T-helper 17 cell (primary cell): Measurements from ENCODE around the gene PLXNA2. TPM values are rescaled to one million over a fixed set of nuclear protein-coding genes. Genes with fewer than 3 reads are reported as not detected.

Experiments
- ATAC-seq: fragments of 150-1000 bp; cut with Tn5 transposase; 2 replicates; pipeline ENCODE4 v1.10.0; 2021; ENCODE audit warnings: mild to moderate bottlenecking, moderate library complexity
- DNase-seq, 3 donors: peaks; one replicate each; pipeline versions ENCODE4 v3.0.0 to v3.0.0-alpha.2; 2020 to 2021
- H3K9me3 ChIP-seq: one replicate; pipeline ENCODE4 v1.7.0; 2013; ENCODE audit warnings: low read length, mild to moderate bottlenecking; ENCODE audit not compliant: control insufficient read depth, poor library complexity, severe bottlenecking
- H3K27ac Mint-ChIP-seq: one replicate; pipeline ENCODE4 v1.8.0; 2022; ENCODE audit warnings: mild to moderate bottlenecking, moderate library complexity, mixed read lengths
- H3K27me3 Mint-ChIP-seq: one replicate; pipeline ENCODE4 v1.8.0; 2022; ENCODE audit warnings: mixed read lengths
- H3K36me3 Mint-ChIP-seq: one replicate; pipeline ENCODE4 v1.8.0; 2022; ENCODE audit warnings: low read depth, mixed read lengths
- H3K4me1 Mint-ChIP-seq: one replicate; pipeline ENCODE4 v1.8.0; 2022; ENCODE audit warnings: mild to moderate bottlenecking, mixed read lengths
- H3K4me3 Mint-ChIP-seq: one replicate; pipeline ENCODE4 v1.8.0; 2022; ENCODE audit warnings: mild to moderate bottlenecking, moderate library complexity, mixed read lengths
- total RNA-seq, 4 donors: library from RNA in 2 of 4; stranded (reverse) in 2 of 4; gene quantifications; one replicate each; pipeline ENCODE4 v1.2.3 and lab custom pipeline; 2022 to 2026

Gene PLXNA2
- total RNA-seq, 2 donors from 2014 or later = 1.0 to 2.2 TPM

DNA sequence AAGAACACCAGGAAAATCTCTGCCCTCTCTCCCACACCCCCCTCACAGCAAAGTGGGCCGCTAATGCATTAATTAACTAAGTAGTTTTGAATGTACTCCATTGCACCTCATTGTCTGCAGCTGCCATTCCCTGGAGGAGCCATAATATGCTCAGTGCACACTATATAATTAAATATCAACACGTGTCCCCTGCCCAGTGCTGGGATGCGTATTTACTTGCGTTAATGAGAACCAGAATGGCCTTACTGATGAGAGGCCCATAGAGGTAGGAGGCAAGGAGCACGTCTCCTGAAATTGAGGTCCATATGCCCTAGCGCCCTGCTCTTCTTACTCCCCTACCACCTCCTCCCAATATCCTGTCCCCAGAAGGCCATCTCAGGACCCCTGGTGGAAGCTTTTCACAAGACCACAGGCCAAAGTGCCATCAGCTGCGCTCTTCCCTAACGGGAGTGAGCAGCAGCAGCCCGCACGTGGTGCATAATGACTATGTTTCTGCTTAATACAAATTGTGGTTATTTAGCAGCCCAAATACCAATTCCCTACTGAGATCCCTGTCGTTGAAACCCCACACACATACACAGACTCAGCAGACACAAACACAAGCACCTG is 76.8 kb downstream of the PLXNA2 start:
- peaks cover 5% of the 10 kb centered on the region for H3K4me1 Mint-ChIP-seq
- DNase-seq (no peak), ATAC-seq (no peak)
- no peak overlapping the region for H3K4me3 Mint-ChIP-seq
- peaks cover 89% of the 10 kb centered on the region for H3K27me3 Mint-ChIP-seq
- H3K9me3 ChIP-seq = no peaks in the 10 kb centered on the region
- H3K36me3 Mint-ChIP-seq = peaks cover 11% of the 10 kb centered on the region
- H3K27ac Mint-ChIP-seq = no peak overlapping the region

DNA sequence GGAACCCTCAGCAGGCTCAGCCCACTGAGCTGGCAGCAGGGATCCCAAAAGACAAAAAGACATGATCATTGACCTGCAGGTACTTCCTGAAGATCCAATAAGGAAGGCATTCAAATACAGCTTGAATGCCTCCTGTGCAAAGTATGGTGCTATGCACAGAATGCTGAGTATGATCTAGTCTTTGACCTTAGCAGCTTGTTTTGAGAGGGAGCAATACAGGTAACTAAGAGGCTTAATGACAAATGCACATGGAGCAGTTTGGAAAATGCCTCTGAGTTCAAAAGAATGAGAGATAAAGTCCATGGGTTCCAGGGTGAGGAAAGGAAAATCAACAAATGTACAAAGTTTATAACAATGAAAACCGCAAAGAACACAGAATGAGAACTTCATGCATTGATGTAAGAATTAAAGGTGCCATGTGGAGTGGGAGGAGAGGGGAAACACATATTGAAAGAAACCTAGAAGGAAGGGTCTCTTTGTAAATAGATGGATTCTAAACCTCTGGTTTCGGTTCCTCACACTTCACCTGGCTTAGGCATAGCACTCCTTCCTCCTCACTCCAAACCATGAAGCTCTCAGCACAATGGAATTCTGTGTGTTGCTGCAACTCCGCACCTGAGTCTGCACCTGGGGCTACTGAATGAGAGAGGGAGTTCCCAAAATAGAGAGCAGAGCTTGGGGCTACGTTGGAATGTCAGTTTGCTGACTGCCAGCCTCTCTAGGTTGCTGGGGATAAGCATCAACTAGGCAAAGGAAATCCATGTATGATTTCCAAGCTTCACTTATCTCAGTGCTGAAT is 77.6 kb downstream of the PLXNA2 start:
- Mint-ChIP-seq H3K4me1 (peaks cover 5% of the 10 kb centered on the region), H3K4me3 (no peak overlapping the region), H3K36me3 (peaks cover 11% of the 10 kb centered on the region), H3K27ac (no peak overlapping the region), H3K27me3 (peaks cover 90% of the 10 kb centered on the region)
- DNase-seq = no peak
- H3K9me3 ChIP-seq = no peaks in the 10 kb centered on the region
- no peak for ATAC-seq

DNA sequence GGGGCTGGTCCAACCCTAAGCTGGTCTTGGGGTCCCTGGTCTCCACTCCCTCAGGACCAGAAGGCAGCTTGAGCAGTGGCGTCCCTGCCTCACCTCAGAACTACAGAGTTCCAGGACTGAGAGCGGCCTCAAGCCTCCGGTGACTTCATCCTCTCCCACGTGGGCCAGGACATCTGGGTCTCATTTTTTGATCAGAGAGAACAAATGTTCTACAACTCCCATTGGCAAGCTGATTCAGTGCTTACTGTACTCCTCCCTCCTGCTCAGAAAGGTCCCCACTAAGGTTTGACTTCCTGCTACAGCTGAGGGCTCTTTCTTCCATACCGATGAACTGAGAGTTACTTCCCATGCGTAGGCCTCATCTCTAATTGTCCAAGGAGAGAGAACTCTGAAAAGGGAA is 78.5 kb downstream of the PLXNA2 start:
- ATAC-seq (no peak), DNase-seq (no peak)
- no peak overlapping the region for H3K4me3 Mint-ChIP-seq
- H3K36me3 Mint-ChIP-seq = peaks cover 11% of the 10 kb centered on the region
- peak overlapping the region; percentile 34 for H3K27ac Mint-ChIP-seq
- H3K4me1 Mint-ChIP-seq = peaks cover 5% of the 10 kb centered on the region
- H3K27me3 Mint-ChIP-seq = peaks cover 90% of the 10 kb centered on the region
- no peaks in the 10 kb centered on the region for H3K9me3 ChIP-seq

DNA sequence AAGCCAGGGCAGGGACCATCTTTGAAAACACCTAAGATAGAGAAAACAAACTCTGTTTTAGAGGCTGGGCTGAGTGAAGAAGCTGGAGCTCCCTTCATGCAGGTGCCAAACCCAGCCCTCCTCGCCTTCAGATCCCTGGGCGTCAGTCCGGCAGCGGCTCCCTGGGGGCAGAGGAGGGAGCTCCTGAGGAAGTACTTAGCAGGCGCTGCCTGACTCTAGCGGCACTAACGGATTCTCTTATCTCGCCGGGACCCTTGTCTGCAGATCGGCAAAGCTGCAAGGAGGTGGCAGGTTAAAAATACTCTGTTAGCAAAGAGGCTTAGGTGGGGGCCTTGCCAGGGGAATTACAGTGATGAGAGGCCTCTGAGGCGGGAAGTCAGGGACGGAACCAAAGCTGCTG is 79.6 kb downstream of the PLXNA2 start:
- H3K9me3 ChIP-seq = no peaks in the 10 kb centered on the region
- Mint-ChIP-seq H3K36me3 (peaks cover 11% of the 10 kb centered on the region), H3K27ac (no peak overlapping the region), H3K4me3 (no peak overlapping the region), H3K27me3 (peaks cover 88% of the 10 kb centered on the region), H3K4me1 (peaks cover 5% of the 10 kb centered on the region)
- ATAC-seq (no peak), DNase-seq (no peak)

DNA sequence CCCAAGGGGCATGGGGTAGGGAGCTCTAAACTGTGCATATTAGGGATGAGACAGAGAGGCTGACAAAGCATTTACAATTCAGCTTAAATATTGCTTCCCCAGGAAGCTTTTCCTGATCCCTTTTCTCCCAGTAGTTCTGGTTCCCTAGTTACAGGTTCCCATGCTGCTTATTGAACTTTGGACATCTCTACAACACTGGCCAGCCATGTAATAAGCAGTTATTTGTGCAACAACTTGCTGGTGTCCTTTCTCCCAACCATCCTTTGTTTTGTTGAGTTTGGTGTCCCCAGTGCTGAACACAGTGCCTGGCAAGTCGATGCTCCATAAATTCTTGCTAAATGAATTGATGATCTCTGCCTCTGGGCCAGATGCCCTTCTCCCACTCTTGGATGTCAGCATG is 80.6 kb downstream of the PLXNA2 start:
- Mint-ChIP-seq H3K4me1 (peaks cover 5% of the 10 kb centered on the region), H3K27ac (no peak overlapping the region), H3K36me3 (peaks cover 11% of the 10 kb centered on the region), H3K4me3 (no peak overlapping the region), H3K27me3 (peaks cover 85% of the 10 kb centered on the region)
- ATAC-seq (no peak), DNase-seq (no peak)
- H3K9me3 ChIP-seq = no peaks in the 10 kb centered on the region

DNA sequence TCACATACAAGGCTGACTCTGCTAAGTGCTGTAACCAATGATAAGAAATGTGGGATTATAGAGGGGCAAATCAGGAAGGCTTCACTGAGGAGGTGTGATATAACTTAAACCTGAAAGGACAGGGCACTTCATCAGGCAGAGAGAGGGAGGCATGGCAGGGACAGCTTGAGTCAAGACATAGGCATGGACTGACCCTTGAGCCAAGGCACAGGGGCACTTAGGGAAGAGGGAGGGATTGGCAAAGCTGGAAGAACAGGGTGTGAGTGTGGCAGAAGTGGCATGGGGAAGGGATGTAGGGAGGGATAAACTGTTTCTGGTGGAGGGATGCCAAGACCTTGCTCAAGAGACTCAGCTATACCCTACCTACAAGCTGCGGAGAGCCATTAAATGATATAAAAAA is 81.3 kb downstream of the PLXNA2 start:
- no peak for DNase-seq
- peaks cover 11% of the 10 kb centered on the region for H3K36me3 Mint-ChIP-seq
- no peaks in the 10 kb centered on the region for H3K9me3 ChIP-seq
- H3K4me1 Mint-ChIP-seq = peaks cover 5% of the 10 kb centered on the region
- no peak for ATAC-seq
- H3K27me3 Mint-ChIP-seq = peaks cover 91% of the 10 kb centered on the region
- H3K27ac Mint-ChIP-seq = no peak overlapping the region
- no peak overlapping the region for H3K4me3 Mint-ChIP-seq

DNA sequence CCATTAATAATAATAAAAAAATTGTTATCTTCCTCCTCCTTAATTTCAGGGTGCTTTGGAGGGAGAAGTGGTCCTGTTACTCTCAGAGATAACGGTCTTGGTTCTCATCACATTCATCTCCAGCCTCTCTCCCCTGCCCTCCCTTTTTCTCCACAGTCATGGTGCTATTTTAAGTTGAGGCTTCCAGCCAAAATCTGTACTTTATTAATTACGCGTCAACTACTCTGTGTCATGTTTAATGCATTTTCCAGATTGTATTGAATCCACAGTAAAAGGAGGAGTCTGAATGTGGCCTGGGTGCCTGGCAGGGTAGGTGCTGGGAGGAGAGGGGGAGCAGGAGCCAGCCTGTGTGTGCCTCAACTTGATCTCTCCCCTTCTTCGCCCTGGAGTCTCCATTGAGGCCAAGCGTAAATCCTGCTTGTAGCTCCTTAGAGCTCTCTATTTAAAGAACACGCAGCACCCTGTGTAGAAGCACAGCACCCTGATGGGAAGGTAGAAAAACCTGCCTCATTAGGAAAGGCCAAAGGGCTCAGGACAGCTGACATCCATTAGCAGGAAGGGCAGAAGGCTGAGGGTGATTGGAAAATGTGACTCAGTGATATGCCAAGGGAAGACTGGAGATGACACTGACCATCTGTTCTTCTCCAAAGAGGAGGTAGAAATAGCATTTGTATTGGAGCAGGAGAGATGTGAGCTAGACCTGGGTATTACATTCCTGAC is 82.4 kb downstream of the PLXNA2 start:
- no peak for ATAC-seq
- H3K36me3 Mint-ChIP-seq = peaks cover 11% of the 10 kb centered on the region
- DNase-seq = no peak
- H3K9me3 ChIP-seq = no peaks in the 10 kb centered on the region
- peaks cover 89% of the 10 kb centered on the region for H3K27me3 Mint-ChIP-seq
- no peak overlapping the region for H3K4me3 Mint-ChIP-seq
- H3K4me1 Mint-ChIP-seq = peaks cover 5% of the 10 kb centered on the region
- no peak overlapping the region for H3K27ac Mint-ChIP-seq

DNA sequence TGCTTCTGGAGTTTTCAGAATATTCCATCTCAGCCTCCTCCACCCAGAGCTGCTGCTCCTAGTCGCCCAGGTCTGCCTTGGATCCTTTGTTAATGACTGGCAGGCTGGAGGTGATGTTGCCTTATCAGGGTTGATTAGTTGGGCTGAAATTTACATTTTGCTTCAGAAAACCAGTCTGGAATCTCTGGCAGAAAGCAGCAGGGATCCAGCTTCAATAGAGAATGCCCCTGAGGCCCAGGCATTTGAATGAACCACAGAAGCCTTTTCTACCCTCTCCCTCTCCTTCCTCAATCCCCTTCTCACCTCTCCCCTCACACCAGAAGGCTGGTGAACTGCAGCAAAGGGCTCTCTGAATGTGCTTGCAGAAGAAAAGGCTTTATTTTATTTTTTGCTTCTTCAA is 83.2 kb downstream of the PLXNA2 start:
- H3K9me3 ChIP-seq = no peaks in the 10 kb centered on the region
- Mint-ChIP-seq H3K36me3 (peaks cover 9% of the 10 kb centered on the region), H3K4me1 (peaks cover 5% of the 10 kb centered on the region), H3K27me3 (peaks cover 81% of the 10 kb centered on the region), H3K27ac (no peak overlapping the region), H3K4me3 (no peak overlapping the region)
- ATAC-seq (no peak), DNase-seq (no peak)

DNA sequence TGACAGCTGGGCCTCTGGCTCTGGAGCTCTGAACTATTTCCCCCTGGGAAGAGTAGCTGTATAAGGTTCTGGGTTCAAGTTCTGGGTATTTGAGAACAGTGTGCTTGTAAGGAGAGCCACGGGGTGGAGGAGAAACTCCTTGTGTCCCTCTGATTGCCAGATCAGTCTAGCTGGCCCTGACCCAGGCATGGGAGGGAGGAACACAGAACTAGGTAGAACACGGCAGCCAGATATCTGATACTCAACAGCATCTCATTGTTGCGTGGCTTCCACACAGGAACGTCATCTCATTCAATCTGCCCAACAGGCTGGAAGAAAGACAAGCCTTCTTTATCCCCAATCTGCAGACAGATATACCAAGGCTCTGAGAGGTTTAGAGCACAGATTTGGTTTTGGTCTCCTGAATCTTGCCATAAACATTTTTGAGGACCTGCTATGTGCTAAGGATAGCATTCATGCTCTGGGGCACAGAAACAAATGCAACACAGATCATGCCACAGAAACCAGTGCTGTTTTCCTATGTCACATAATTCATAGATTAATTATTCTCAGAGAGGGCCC is 83.8 kb downstream of the PLXNA2 start:
- no peak for DNase-seq
- Mint-ChIP-seq H3K4me3 (no peak overlapping the region), H3K27ac (no peak overlapping the region), H3K27me3 (peaks cover 74% of the 10 kb centered on the region), H3K36me3 (peaks cover 9% of the 10 kb centered on the region), H3K4me1 (peaks cover 5% of the 10 kb centered on the region)
- no peaks in the 10 kb centered on the region for H3K9me3 ChIP-seq
- ATAC-seq = no peak

DNA sequence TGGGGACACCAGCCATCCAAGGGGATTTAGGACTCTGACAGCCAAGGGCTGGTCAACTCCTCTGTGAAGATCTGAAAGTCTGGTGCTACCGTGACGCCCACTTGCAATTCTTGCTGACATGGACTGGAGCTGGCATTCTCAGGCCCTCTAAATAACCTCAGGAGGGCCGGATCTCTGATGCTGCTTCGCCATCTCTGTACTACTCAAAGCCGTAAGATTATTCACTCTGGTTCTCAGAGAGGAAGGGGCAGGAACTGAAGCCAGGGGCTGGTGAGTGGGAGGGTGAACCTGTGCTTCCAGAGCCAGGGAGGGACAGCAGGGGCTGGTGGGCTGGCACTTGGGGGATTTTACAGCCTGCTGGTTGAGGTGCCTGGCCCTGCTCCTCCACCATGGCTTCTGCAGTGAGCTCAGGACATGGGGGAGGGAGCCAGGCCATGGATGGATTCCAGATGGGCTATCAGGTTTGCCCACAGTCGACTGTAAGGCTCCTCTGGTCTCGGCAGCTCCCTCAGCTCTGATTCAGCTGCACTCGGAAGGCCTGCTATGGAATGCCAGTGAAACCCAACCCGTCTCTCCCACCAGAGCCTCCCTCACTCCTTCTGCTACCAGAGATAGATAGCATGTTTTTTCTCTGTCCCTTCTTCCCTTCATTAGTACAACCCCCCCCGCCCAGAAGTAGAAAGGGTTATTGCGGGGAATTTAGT is 84.5 kb downstream of the PLXNA2 start:
- DNase-seq = no peak

DNA sequence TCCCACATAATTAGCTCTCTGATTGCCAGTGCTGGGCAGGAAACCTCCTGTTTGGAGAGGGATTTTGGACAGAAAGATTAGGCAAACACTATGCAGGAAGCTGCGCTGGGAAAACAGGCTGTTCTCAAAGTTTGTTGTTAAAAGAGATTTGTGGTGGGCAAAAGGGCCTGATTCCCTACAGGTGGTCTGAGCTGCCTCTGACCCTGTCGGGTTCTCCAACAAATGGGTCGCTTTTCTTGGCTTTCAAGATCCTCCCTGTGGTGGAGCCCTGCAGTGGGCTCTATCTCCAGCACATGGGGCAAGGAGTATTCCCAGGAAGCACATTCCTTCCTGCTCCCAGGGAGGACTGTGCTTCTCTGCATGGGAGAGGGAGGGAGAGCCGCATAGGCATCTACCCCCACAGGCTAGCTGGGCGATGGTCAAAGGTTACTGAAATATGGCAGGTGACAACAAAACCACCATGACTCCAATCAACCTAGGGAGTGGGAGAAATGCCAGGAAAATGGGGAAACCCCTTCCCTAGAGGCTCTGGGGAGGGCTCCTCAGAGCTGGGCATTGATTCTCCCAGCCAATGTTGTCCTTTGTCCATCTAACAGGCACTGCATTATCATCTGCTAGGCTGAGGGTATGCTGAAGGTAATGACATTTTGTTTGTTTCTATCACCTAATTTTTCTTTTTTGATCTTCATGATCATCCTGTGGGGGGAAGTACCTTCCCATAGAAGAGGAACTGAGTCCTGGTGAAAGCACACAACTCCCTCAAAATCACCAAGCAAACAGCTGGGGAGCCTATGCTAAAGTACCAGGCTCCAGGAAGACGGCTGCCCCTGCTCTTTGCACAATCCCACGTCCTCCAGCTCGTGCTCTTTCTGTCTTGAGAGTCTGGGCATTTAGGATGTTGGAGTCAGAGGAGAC is 85.3 kb downstream of the PLXNA2 start:
- H3K27ac Mint-ChIP-seq = peak overlapping the region; percentile 32
- H3K4me1 Mint-ChIP-seq = peaks cover 5% of the 10 kb centered on the region
- H3K4me3 Mint-ChIP-seq = no peak overlapping the region
- H3K27me3 Mint-ChIP-seq = peaks cover 73% of the 10 kb centered on the region
- peaks cover 7% of the 10 kb centered on the region for H3K36me3 Mint-ChIP-seq
- ATAC-seq (no peak), DNase-seq (no peak)
- no peaks in the 10 kb centered on the region for H3K9me3 ChIP-seq

More for the DNA sequence above, 84.5 kb downstream of the PLXNA2 start:
- ATAC-seq = no peak
- H3K4me1 Mint-ChIP-seq = peaks cover 5% of the 10 kb centered on the region
- H3K4me3 Mint-ChIP-seq = no peak overlapping the region
- peaks cover 73% of the 10 kb centered on the region for H3K27me3 Mint-ChIP-seq
- peak overlapping the region; percentile 32 for H3K27ac Mint-ChIP-seq
- H3K9me3 ChIP-seq = no peaks in the 10 kb centered on the region
- H3K36me3 Mint-ChIP-seq = peaks cover 9% of the 10 kb centered on the region

DNA sequence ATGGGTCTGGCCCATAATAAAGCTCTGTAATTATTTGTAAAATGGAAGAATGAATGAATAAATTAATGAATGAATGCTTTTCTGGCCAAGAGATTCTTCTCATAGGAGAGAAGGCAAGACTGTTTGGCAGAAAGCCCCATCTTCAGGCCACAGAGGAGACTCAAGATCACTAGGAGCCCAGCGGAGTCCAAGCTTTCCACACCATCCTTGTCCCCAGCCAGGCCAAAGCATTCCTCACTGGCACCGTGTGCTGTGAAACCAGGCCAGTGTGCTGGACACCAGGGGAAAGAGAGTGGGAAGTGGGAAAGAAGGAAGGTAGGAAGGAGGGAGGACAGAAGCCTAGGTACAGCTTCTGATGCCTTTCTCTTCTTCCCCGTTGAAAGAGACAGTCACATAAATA is 86.4 kb downstream of the PLXNA2 start:
- H3K4me3 Mint-ChIP-seq = no peak overlapping the region
- no peak for DNase-seq
- no peak for ATAC-seq
- peaks cover 2% of the 10 kb centered on the region for H3K36me3 Mint-ChIP-seq
- no peak overlapping the region for H3K27ac Mint-ChIP-seq
- peaks cover 3% of the 10 kb centered on the region for H3K4me1 Mint-ChIP-seq
- peaks cover 63% of the 10 kb centered on the region for H3K27me3 Mint-ChIP-seq
- no peaks in the 10 kb centered on the region for H3K9me3 ChIP-seq
